Panc1 (cell line): ENCODE measurements around the gene JKAMP.

Source experiments
- CTCF ChIP-seq: fragments of 450-650 bp; IDR thresholded peaks from 2 replicates; pipeline ENCODE4 v1.5.1; 2017; ENCODE audit warnings: mild to moderate bottlenecking
- POLR2AphosphoS5 ChIP-seq: IDR thresholded peaks from 2 replicates; pipeline ENCODE4 v1.6.1; 2012; ENCODE audit warnings: mild to moderate bottlenecking, low read depth, low read length, moderate library complexity
- REST ChIP-seq, 2 experiments: IDR thresholded peaks; 2 replicates each; pipeline ENCODE4 v1.6.1; 2011 to 2012; ENCODE audit warnings: low read depth in 2 of 2, control low read depth in 1 of 2, low read length in 1 of 2, mild to moderate bottlenecking in 1 of 2, moderate library complexity in 1 of 2; ENCODE audit not compliant: insufficient read depth in 1 of 2
- TCF7L2 ChIP-seq: IDR thresholded peaks from 2 replicates; pipeline ENCODE4 v1.6.1; 2011; ENCODE audit warnings: mild to moderate bottlenecking, low read depth, low read length, inconsistent platforms

GRCh38 chr14:59507752-59508103 is 23.4 kb downstream of the JKAMP start:
- TF ChIP-seq POLR2AphosphoS5 (no peak), CTCF (no peak), TCF7L2 (no peak), REST (IDR thresholded peaks at IDR 0.05; ENCODE audit: insufficient read depth in 1 of 2, low read depth in 2 of 2, low read length in 1 of 2) (no peak)
